ENCODE measurements around the gene PPP4R1.
A peak's percentile ranks its signal among the peaks of the same experiment; 100 is the strongest.

Gene PPP4R1

DNA sequence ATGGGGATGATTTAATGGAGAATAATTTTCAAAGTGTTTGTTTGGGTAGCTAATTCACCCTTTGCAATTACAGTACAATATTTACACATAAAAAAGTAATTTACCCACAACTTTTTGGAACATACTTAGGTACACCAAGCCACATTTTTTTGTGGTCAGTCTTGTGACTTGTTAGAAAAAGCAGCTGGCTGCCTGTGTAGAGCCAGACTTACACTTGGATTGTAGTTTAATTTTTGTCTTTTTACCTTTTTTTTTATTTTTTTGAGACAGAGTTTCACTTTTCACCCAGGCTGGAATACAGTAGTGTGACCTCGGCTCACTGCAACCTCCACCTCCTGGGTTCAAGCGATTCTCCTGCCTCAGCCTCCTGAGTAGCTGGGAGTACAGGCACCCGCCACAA, 93.7 kb downstream of the PPP4R1 start:
- H3K27ac ChIP-seq: no peak overlapping the region
- H3K36me3 ChIP-seq: peaks cover 47% of the 10 kb centered on the region
- H3K9me3 ChIP-seq: no peaks in the 10 kb centered on the region
- no peaks in the 10 kb centered on the region for H3K27me3 ChIP-seq
- H3K4me3 ChIP-seq (ENCODE audit: low read depth in 1 of 2, low read length in 1 of 2): no peak overlapping the region
- TF ChIP-seq, protein P1, sequence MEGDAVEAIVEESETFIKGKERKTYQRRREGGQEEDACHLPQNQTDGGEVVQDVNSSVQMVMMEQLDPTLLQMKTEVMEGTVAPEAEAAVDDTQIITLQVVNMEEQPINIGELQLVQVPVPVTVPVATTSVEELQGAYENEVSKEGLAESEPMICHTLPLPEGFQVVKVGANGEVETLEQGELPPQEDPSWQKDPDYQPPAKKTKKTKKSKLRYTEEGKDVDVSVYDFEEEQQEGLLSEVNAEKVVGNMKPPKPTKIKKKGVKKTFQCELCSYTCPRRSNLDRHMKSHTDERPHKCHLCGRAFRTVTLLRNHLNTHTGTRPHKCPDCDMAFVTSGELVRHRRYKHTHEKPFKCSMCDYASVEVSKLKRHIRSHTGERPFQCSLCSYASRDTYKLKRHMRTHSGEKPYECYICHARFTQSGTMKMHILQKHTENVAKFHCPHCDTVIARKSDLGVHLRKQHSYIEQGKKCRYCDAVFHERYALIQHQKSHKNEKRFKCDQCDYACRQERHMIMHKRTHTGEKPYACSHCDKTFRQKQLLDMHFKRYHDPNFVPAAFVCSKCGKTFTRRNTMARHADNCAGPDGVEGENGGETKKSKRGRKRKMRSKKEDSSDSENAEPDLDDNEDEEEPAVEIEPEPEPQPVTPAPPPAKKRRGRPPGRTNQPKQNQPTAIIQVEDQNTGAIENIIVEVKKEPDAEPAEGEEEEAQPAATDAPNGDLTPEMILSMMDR (IDR thresholded peaks at IDR 0.05): no peak
- peaks cover 0 to 8% of the 10 kb centered on the region in 2 experiments for H3K4me1 ChIP-seq (ENCODE audit: control insufficient read depth in 1 of 2, insufficient read depth in 1 of 2, low read depth in 1 of 2, low read length in 1 of 2)

- H3K36me3 ChIP-seq: peaks cover 45% of the 10 kb centered on the region
- H3K27ac ChIP-seq: peak overlapping the region; percentile 28
- H3K27me3 ChIP-seq: no peaks in the 10 kb centered on the region
- no peaks in the 10 kb centered on the region for H3K9me3 ChIP-seq
- TF ChIP-seq, protein P1 (IDR thresholded peaks at IDR 0.05): no peak
- H3K4me3 ChIP-seq (ENCODE audit: low read depth in 1 of 2, low read length in 1 of 2): no peak overlapping the region
- peaks cover 0 to 8% of the 10 kb centered on the region in 2 experiments for H3K4me1 ChIP-seq (ENCODE audit: control insufficient read depth in 1 of 2, insufficient read depth in 1 of 2, low read depth in 1 of 2, low read length in 1 of 2)
Observed at GRCh38 chr18:9519399-9519798, 95.0 kb downstream of the PPP4R1 start.

- Histone ChIP-seq H3K27ac (no peak overlapping the region), H3K27me3 (no peaks in the 10 kb centered on the region), H3K4me1 (ENCODE audit: control insufficient read depth in 1 of 2, insufficient read depth in 1 of 2, low read depth in 1 of 2, low read length in 1 of 2) (peaks cover 0 to 8% of the 10 kb centered on the region in 2 experiments), H3K36me3 (peaks cover 47% of the 10 kb centered on the region), H3K9me3 (no peaks in the 10 kb centered on the region), H3K4me3 (ENCODE audit: low read depth in 1 of 2, low read length in 1 of 2) (no peak overlapping the region)
- TF ChIP-seq, protein P1 (IDR thresholded peaks at IDR 0.05): no peak
Observed at GRCh38 chr18:9517869-9518268, 96.5 kb downstream of the PPP4R1 start.

DNA sequence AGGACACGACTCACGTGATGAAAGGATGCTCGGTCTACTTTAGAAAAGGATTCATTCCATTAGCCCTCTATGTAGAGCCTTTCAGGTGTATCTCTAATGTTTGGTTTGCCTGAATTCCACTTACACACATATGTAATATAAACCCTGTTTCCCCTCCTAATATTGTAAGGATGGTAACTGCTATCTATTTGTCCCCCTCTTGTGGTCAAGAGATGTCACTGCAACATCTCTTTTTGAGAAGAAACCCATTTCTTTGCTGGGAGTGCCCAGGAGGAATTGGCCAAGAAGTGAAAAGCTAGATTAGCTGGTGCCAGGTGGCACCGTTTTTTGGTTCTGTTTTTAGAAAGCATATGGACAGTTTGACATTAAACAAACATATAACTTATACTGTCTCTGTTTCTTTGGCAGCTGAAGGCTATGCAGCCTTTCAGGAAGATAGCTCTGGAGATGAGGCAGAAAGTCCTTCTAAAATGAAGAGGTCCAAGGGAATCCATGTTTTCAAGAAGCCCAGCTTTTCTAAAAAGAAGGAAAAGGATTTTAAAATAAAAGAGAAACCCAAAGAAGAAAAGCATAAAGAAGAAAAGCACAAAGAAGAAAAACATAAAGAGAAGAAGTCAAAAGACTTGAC, 97.8 kb downstream of the PPP4R1 start:
- H3K4me1 ChIP-seq (ENCODE audit: control insufficient read depth in 1 of 2, insufficient read depth in 1 of 2, low read depth in 1 of 2, low read length in 1 of 2): peaks cover 0 to 8% of the 10 kb centered on the region in 2 experiments
- H3K4me3 ChIP-seq (ENCODE audit: low read depth in 1 of 2, low read length in 1 of 2): no peak overlapping the region
- H3K9me3 ChIP-seq: no peaks in the 10 kb centered on the region
- H3K27ac ChIP-seq: no peak overlapping the region
- TF ChIP-seq, protein P1 (IDR thresholded peaks at IDR 0.05): peak; percentile 93
- peaks cover 42% of the 10 kb centered on the region for H3K36me3 ChIP-seq
- H3K27me3 ChIP-seq: no peaks in the 10 kb centered on the region

DNA sequence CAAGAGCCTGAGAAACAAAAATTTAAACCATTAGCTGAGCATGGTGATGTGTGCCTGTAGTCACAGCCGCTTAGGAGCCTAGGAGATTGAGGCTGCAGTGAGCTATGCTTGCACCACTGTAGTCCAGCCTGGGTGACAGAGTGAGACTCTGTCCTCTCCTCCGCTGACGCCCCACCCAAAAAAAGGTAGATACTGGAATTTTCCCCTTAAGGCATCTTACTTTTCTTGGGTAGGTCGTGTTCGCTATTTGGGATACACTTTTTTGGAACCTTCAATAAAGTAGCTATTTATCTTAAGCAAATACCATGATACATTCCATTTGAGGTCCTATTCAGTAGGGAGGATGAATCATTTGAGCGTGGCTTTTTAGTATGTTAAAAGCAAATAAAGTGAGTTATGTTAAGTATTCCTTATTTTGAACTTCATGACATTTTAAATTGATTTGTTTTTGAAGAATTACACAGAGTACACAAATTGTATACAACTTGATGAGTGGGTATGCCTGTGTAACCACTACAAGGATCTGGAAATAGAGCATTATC, 100.3 kb downstream of the PPP4R1 start:
- TF ChIP-seq, protein P1 (IDR thresholded peaks at IDR 0.05): no peak
- no peaks in the 10 kb centered on the region for H3K27me3 ChIP-seq
- H3K36me3 ChIP-seq: peaks cover 42% of the 10 kb centered on the region
- no peak overlapping the region for H3K27ac ChIP-seq
- no peak overlapping the region for H3K4me3 ChIP-seq (ENCODE audit: low read depth in 1 of 2, low read length in 1 of 2)
- H3K4me1 ChIP-seq (ENCODE audit: control insufficient read depth in 1 of 2, insufficient read depth in 1 of 2, low read depth in 1 of 2, low read length in 1 of 2): peaks cover 0 to 8% of the 10 kb centered on the region in 2 experiments
- H3K9me3 ChIP-seq: no peaks in the 10 kb centered on the region

All from neutrophil (primary cell).